ENCODE data around the gene NDST4.

Gene NDST4

GRCh38 chr4:114785570-114785969 lies 327.9 kb downstream of the NDST4 start:
- Histone ChIP-seq H3K27ac (replicated peaks) (no peak overlapping the region), H3K27me3 (ENCODE audit: insufficient read depth, poor library complexity, severe bottlenecking) (no peaks in the 10 kb centered on the region), H3K4me3 (replicated peaks; ENCODE audit: insufficient read depth, low read length) (no peak overlapping the region)
- TF ChIP-seq SPI1 (IDR thresholded peaks at IDR 0.05; ENCODE audit: borderline replicate concordance, low read depth) (no peak), REST (IDR thresholded peaks at IDR 0.05; ENCODE audit: insufficient replicate concordance, low read depth) (no peak), POLR2AphosphoS5 (IDR thresholded peaks at IDR 0.05; ENCODE audit: low read depth) (no peak), GABPA (IDR thresholded peaks at IDR 0.05; ENCODE audit: low read depth) (no peak), CTCF (IDR thresholded peaks at IDR 0.05; ENCODE audit: insufficient read depth, low read length) (no peak)
- DNase-seq (ENCODE audit: low read depth in 1 of 2, low spot score in 1 of 2), result no peak

- TF ChIP-seq REST (IDR thresholded peaks at IDR 0.05; ENCODE audit: insufficient replicate concordance, low read depth), result no peak
- Histone ChIP-seq H3K27me3 (ENCODE audit: insufficient read depth, poor library complexity, severe bottlenecking) (no peaks in the 10 kb centered on the region), H3K27ac (replicated peaks) (no peak overlapping the region), H3K4me3 (replicated peaks; ENCODE audit: insufficient read depth, low read length) (no peak overlapping the region)
- DNase-seq (ENCODE audit: low read depth in 1 of 2, low spot score in 1 of 2), result no peak
These were observed 330.2 kb downstream of the NDST4 start for GRCh38 chr4:114783215-114783595.

GRCh38 chr4:114782415-114783214 lies 330.8 kb downstream of the NDST4 start:
- H3K4me3 ChIP-seq (replicated peaks; ENCODE audit: insufficient read depth, low read length), result no peak overlapping the region
- H3K27ac ChIP-seq (replicated peaks), result no peak overlapping the region
- TF ChIP-seq CTCF (IDR thresholded peaks at IDR 0.05; ENCODE audit: insufficient read depth, low read length) (no peak), REST (IDR thresholded peaks at IDR 0.05; ENCODE audit: insufficient replicate concordance, low read depth) (no peak), POLR2AphosphoS5 (IDR thresholded peaks at IDR 0.05; ENCODE audit: low read depth) (no peak), SPI1 (IDR thresholded peaks at IDR 0.05; ENCODE audit: borderline replicate concordance, low read depth) (no peak), GABPA (IDR thresholded peaks at IDR 0.05; ENCODE audit: low read depth) (no peak)
- H3K27me3 ChIP-seq (ENCODE audit: insufficient read depth, poor library complexity, severe bottlenecking), result no peaks in the 10 kb centered on the region
- no peak for DNase-seq (ENCODE audit: low read depth in 1 of 2, low spot score in 1 of 2)
